ENCODE data around the gene HFM1. TPM values are rescaled to one million over a fixed set of nuclear protein-coding genes. Genes with fewer than 3 reads are reported as not detected.

The HFM1 gene
- total and polyA plus RNA-seq, 9 of the 15 experiments (the other 6 are each of a cell fraction or from before 2014, with no cell fraction given), result 1.5 to 6.4 (median 3.7) TPM

DNA sequence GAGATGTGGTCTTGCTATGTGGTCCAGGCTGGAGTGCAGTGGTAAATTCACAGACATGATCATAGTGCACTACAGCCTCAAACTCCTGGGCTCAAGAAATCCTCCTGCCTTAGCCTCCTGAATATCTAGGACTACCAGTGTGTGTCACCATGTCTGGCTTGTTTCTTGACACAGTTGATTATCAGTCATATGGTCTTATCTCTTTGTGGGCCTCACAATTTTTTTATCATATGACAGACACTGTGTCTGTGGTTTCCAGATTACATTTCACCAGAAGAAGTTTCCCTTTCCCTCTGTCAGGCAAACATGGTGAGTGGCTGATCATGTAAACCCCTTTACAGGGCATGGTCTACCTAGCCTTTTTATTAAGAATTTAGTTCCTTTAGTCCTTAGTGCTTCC is 96.1 kb downstream of the HFM1 start (continued):
- peak in 1 of 2 experiments; percentile 35 for TF ChIP-seq AFF1 (IDR thresholded peaks at IDR 0.05; ENCODE audit: low read depth in 1 of 2, partially characterized antibody in 2 of 2)
- TF ChIP-seq ZNF41 (CRISPR knock-in tag; conservative IDR thresholded peaks at IDR 0.05), result no peak
- no peak for TF ChIP-seq ZNF696 (CRISPR knock-in tag; conservative IDR thresholded peaks at IDR 0.05)
- TF ChIP-seq NONO (IDR thresholded peaks at IDR 0.05; ENCODE audit: low read depth in 2 of 2, low read length in 1 of 2), result no peak
- peak; percentile 74 for TF ChIP-seq DPF2 (IDR thresholded peaks at IDR 0.05)
- TF ChIP-seq TAL1 (IDR thresholded peaks at IDR 0.05), result peak; percentile 96
- no peak for TF ChIP-seq FOXK1 (CRISPR knock-in tag; IDR thresholded peaks at IDR 0.05; ENCODE audit: borderline replicate concordance)
- TF ChIP-seq CHD4 (IDR thresholded peaks at IDR 0.05; ENCODE audit: insufficient read depth, insufficient replicate concordance, low read depth, low read length, poor library complexity, severe bottlenecking), result no peak
- peak; percentile 59 for TF ChIP-seq MEIS2 (IDR thresholded peaks at IDR 0.05; ENCODE audit: partially characterized antibody)
- TF ChIP-seq MAFF (IDR thresholded peaks at IDR 0.05; ENCODE audit: low read length), result no peak
- no peak for TF ChIP-seq GTF2A2 (tag; IDR thresholded peaks at IDR 0.05)
- no peak for TF ChIP-seq ZNF780A (CRISPR knock-in tag; IDR thresholded peaks at IDR 0.05)
- TF ChIP-seq, protein P1, sequence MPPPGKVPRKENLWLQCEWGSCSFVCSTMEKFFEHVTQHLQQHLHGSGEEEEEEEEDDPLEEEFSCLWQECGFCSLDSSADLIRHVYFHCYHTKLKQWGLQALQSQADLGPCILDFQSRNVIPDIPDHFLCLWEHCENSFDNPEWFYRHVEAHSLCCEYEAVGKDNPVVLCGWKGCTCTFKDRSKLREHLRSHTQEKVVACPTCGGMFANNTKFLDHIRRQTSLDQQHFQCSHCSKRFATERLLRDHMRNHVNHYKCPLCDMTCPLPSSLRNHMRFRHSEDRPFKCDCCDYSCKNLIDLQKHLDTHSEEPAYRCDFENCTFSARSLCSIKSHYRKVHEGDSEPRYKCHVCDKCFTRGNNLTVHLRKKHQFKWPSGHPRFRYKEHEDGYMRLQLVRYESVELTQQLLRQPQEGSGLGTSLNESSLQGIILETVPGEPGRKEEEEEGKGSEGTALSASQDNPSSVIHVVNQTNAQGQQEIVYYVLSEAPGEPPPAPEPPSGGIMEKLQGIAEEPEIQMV (tag; conservative IDR thresholded peaks at IDR 0.05; ENCODE audit: low read depth), result no peak
- TF ChIP-seq ZNF407 (IDR thresholded peaks at IDR 0.05; ENCODE audit: low read depth), result no peak
- TF ChIP-seq IRF2 (CRISPR knock-in tag; IDR thresholded peaks at IDR 0.05), result no peak
- TF ChIP-seq FOXP1 (CRISPR knock-in tag; IDR thresholded peaks at IDR 0.05), result no peak

All from K562 (cell line).